AG04449 (cell line): ENCODE measurements around the gene CPHXL2.

Experiments used
- CTCF ChIA-PET: fragments of 350-600 bp; formaldehyde crosslinking; extraction: SDS; loops from one replicate; lab custom pipeline; 2021; ENCODE audit warnings: antibody characterized with exemption; lab: Yijun Ruan, JAX
- POLR2A ChIA-PET: fragments of 400-600, 350-600 bp; formaldehyde crosslinking; extraction: SDS; loops from one replicate; lab custom pipeline; 2020; ENCODE audit warnings: antibody characterized with exemption, inconsistent platforms; lab: Yijun Ruan, JAX
- DNase-seq: peaks from one replicate; pipeline ENCODE4 v3.0.0-alpha.2; 2010; ENCODE audit warnings: low read depth, low spot score
- H3K4me3 ChIP-seq: 2 replicates; pipeline ENCODE4 v1.5.1; 2011; ENCODE audit warnings: low read depth, mild to moderate bottlenecking, control low read depth, low read length
- CTCF ChIP-seq: IDR thresholded peaks from one replicate; pipeline ENCODE4 v1.5.1; 2011; ENCODE audit warnings: mild to moderate bottlenecking, moderate library complexity, low read length, control low read depth, inconsistent platforms; ENCODE audit not compliant: insufficient read depth; ENCODE audit errors: missing control alignments

The CPHXL2 gene

GRCh38 chr16:75679366-75679765 is 2.6 kb upstream of the CPHXL2 start:
- POLR2A ChIA-PET, result no interaction called here
- DNase-seq, result no peak
- no peak overlapping the region for H3K4me3 ChIP-seq
- CTCF ChIA-PET, result no interaction called here
- TF ChIP-seq CTCF, result no peak

GRCh38 chr16:75667503-75667902 is 9.3 kb downstream of the CPHXL2 start:
- TF ChIP-seq CTCF, result no peak
- ChIA-PET POLR2A (no interaction called here), CTCF (no interaction called here)
- H3K4me3 ChIP-seq, result no peak overlapping the region
- DNase-seq, result no peak

GRCh38 chr16:75660726-75661302 is 16.0 kb downstream of the CPHXL2 start:
- no peak for TF ChIP-seq CTCF
- CTCF ChIA-PET, result no interaction called here
- no peak for DNase-seq
- H3K4me3 ChIP-seq, result no peak overlapping the region
- POLR2A ChIA-PET, result no interaction called here

- no peak for DNase-seq
- POLR2A ChIA-PET, result no interaction called here
- no peak for TF ChIP-seq CTCF
- no peak overlapping the region for H3K4me3 ChIP-seq
- CTCF ChIA-PET, result no interaction called here
These were observed 16.5 kb downstream of the CPHXL2 start for GRCh38 chr16:75660321-75660720.

- TF ChIP-seq CTCF, result no peak
- CTCF ChIA-PET, result interaction anchor here (2.4 kb wide), 1 partner anchor 106 kb away, joined by 7 read pairs; no protein-coding TSS in a partner anchor
- no peak overlapping the region for H3K4me3 ChIP-seq
- POLR2A ChIA-PET, result no interaction called here
- DNase-seq, result no peak
These were observed 18.6 kb downstream of the CPHXL2 start for GRCh38 chr16:75658175-75658574.

- no peak for TF ChIP-seq CTCF
- CTCF ChIA-PET, result interaction anchor here (0.8 to 0.9 kb wide), 2 partner anchors 110 to 112 kb away, joined by 3 read pairs; no protein-coding TSS in a partner anchor
- H3K4me3 ChIP-seq, result no peak overlapping the region
- POLR2A ChIA-PET, result interaction anchor here (0.6 kb wide), 1 partner anchor 31 kb away, joined by 3 read pairs; no protein-coding TSS in a partner anchor
- peak; percentile 61 for DNase-seq
These were observed 22.9 kb downstream of the CPHXL2 start for GRCh38 chr16:75653922-75654321.
